T-helper 1 cell (primary cell): ENCODE measurements around the gene QSER1.
"Not testable (repeated sequence)": the region's sequence is repeated elsewhere in the genome, so short reads cannot be mapped to it uniquely, and the experiment has no call there.

ENCODE experiments used
- DNase-seq, 5 donors: peaks; one replicate each; pipeline ENCODE4 v3.0.0-alpha.2; 2012 to 2020
- total RNA-seq, 4 donors: gene quantifications; one replicate each; lab custom pipeline; 2026; lab: John Stamatoyannopoulos, UW

Gene QSER1
- 25.4 to 30.3 (median 25.9) reads per million in 4 donors for total RNA-seq

DNA sequence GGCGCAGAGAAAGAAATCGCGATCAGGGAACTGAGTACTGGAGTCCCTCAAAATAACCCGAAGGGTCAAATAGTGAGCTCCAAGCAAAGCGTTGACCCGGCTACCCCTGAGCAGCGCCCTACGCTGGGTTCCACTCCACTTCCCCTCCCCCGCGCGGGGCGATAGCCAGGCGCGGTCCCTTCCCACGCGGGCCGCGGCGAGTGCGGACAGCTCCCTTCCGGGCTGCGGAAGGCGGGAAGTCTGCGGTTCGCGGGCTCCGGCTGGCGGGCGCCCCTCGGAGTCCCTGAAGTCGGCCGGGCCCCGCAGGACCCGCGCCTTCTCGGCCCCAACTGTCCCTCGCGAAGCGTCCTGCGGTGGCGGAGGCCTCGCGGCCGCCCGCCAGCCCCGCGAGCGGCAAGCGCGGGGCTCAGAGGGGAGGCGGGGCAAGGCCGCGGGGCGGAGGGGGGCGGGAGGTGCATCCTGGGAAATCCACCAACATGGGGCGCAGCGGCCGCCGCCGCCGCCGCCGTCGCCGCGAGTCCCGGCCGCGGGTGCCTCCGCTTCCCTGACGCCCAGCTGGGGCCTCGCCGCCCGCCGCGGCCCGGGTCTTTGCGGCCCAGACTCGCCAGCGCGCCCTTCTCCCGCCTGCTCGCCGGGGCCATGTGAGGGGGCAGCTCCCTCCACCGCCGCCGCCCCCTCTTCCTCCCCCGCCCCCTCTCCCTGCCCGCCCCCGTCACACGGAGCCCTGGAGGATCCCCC, at the start of gene QSER1:
QSER1 (plus strand) TSS at position 457 of the 738 bp plus-strand sequence. CDS start 315 bp downstream, outside the sequence.
- peak; percentile 40 to 68 (median 60) for DNase-seq

DNA sequence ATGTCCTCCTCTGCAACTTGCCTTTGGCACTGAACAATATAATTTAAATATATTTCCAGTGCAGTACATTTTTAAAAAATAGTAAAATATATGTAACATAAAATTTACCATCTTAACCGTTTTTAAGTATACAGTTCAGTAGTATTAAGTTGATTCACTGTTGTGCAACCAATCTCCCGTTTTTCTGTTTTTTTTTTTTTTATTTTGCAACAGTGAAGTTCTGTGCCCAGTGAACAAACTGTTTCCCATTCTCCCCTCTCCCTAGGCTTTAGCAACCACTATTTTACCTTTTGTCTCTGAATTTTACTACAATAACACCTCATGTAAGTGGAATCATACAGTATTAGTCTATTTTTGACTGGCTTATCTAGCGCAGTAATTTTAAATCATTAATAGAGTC, 49.1 kb upstream of the QSER1 start:
- DNase-seq = no peak

DNA sequence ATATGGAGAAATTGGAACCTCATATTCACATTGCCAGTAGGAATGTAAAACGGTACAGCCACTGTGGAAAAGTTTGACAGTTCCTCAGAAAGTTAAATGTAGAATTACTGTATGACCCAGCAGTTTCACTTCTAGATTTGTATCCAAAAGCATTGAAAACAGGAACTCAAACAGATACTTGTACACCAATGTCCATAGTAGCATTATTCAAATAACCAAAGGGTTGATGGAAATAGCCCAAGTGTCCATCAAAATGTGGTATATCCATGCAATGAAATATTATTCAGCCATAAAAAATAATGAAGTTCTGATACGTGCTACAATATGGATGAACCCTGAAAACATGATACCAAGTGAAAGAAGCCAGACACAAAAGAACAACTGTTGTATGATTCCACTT, 45.1 kb upstream of the QSER1 start:
- DNase-seq = no peak

DNA sequence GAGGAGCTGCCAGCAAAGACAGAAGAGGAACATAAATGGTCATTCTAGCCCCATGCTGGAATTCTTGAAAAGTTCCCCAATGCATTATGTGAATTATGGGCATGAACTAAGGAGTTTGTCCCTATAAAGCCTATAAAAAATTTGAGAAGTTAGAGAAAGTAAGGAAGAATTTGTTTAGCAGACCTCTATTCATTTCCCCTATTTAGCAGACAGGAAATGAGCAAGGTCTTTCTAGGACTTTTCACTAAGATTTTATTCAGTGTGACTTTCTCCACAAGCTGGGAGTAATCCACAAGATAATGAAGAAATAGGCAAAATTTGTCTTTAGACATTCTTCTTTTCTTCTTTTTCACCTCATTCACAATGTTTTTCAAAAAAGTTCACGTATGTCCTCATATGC, 42.9 kb upstream of the QSER1 start:
- no peak for DNase-seq

DNA sequence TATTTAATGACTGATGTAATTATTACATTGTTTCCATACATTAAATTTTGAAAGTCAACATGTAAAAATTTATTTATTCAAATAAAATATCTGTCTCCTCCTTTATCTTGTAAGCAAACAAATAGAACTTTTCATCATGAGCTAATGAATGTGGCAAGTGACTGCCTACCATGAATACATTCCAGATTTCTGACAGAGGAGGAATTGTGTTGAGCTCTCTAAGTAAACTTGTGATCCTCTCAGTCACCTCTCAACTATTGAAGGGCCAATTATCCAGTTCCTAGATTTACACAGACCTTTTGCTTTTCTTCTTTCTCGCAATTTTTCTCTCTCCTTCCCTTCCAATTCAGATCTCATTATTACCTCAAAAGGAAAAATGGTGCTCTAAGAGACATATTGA, 41.4 kb upstream of the QSER1 start:
- DNase-seq = no peak

DNA sequence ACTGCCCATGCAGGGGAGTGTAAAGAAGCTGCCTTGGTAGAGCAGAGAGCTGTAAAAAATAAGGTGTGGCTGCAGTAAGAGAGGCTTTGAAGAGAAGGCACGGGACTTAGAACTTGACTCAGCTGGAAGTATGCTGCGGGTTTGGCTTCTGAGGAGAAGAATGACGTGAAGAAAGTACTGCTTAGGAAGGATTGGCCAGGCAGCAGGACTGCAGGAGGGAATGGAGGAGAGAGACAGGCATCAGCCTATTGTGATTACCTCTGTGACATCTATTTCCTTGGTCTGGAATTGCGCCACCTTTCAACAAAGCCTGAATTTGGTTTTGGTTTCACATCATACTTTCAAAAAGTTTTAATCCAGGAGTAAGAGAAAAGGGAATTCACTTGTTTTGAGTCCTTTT, 40.4 kb upstream of the QSER1 start:
- no peak for DNase-seq

DNA sequence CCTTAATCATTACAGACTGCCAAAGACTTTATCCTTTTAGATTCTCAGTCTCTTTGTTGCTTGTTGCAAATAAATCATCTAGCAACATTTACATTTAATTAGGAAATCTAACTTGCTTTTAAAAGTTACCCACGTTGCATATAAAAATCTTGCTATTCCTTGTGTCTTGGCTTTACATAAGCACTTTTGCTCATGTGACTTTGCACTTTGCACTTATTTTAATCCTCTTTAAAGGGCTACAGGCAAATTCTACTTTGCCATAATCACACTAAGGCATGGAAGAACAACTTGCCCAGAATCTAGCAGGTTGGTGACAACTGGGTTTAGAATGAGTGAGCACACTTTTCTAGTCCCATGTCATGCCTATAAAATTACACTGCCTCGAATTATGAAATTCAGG, 37.0 kb upstream of the QSER1 start:
- no peak for DNase-seq

DNA sequence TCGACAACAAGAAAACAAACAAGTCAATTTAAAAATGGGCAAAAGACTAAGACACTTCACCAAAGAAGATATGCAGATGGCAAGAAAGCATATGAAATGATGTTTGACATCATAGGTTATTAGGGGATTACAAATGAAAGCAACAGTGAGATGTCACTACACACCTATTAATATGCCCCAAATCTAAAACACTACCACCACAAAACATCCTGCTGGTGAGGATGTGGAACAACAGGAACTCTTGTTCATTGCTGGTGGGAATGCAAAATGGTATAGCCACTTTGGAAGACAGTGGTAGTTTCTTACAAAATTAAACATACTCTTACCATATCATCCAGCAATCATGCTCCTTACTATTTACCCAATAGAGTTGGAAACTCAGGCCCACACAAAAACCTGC, 33.9 kb upstream of the QSER1 start:
- DNase-seq = no peak

DNA sequence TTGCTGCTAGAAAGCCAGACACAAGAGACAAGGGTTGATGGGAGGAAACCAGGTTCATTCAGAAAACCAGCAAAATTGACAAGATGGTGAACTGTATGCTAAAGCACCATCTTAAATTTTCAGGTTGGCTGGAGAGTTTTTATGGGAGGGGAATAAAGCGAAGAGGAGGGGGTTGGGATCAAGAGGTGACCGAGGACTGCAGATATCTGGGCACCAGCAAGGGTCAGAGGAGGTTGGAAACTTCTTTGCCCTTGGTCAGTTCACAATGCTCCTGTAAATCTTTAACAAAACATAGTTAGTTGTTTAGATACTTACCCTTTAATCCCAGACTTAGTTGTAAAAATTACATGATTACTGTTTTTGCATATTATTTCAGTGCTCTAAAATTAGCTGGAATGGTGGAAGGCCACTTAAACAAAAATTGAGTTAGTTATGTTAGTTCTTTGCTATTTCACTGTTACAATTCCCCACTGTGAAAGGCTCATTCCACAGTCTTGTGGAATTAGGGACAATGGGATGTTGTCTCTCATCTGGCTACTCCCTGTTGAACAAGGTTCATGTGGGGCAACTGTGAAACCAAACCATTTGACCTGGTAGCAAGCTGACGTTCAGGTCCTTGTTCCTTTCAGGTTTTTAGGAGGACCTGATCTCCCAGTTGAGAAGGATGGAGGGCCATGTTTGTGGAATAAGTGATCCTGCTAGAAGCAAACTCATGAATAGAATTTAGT, 30.6 kb upstream of the QSER1 start:
- no peak for DNase-seq

DNA sequence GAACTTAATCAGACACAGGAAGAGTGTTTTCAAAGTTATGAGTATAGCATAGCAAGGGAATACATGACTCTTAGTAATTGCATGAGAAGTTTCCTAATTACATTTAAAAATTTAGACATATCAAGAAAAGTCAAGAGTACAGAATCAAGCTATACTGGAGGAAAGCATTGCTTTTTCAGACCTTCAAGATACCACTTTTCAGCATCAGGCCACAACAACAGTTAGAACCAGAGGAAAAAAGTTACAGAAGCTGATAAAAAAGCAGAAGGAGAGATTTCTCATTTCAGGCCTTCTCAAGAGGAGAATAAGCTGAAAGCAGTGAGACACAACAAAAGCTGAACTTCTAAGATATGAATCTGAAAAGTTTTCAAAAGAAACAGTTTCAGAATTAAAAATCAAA, 28.1 kb upstream of the QSER1 start:
- DNase-seq = no peak

DNA sequence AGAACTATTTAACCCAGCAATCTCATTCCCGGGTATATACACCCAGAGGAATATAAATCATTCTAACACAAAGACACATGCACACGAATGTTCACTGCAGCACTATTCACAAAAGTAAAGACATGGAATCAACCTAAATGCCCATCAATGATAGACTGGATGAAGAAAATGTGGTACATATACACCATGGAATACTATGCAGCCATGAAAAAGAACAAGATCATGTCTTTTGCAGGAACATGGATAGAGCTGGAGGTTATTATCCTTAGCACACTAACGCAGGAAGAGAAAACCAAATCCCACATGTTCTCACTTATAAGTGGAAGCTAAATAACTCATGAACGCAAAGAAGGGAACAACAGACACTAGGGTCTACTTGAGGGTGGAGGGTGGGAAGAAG, 23.9 kb upstream of the QSER1 start:
- not testable (repeated sequence) for DNase-seq

DNA sequence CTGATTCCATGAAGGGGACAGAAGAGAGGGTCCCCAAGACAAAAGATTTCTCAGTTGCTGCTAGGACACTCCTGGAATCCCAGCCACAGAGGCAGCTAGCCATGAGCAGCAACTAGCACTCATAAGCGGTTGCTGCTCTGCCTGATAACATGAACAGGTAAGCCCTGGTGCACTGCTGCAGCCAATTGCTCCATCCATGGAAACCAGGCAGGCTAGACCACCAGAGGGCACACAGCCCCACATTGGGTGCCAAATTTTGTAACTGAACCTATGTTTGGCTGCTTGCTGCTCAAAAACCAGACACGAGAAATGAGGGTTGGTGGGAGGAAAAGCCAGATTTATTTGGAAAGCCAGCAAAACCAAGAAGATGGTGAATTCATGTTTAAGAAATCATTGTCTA, 21.9 kb upstream of the QSER1 start:
- no peak for DNase-seq

DNA sequence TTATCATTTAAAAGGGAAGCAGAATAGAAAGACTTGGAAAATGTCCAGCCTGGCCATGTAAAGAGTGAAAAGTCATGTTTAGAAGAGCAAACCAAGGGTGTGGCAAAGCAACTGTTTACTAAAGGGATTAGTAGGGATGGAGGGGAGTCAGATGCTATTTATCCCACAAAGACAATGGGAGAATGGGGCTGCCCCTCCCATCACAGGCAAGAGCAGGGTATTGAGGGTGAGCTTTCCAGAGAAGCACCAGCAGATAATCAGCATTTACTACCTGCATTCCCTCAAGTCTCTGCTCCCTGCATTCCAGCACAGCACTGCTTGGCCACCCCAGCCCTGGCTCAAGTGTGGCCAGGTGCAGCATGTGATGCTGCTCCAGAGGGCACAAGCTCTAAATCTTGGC, 18.5 kb upstream of the QSER1 start:
- no peak for DNase-seq

DNA sequence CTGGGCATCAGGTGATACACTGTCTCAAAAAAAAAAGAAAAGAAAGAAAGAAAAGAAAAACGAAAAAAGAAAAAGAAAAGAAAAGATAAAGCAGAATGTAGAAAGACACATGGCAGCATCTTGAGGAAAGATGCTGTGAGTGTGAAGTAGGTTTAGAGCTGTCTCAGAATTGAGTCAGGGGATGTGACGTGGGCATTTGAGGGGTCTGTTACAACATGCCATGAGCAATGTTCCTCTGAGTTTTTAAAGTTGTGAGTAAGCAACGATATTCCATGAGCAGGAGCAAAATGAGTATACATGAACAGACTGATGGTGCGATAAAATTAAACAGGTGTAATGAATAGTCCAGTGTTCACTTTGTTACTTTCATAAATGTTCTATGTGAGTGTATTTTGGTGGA, 11.3 kb upstream of the QSER1 start:
- DNase-seq = no peak

DNA sequence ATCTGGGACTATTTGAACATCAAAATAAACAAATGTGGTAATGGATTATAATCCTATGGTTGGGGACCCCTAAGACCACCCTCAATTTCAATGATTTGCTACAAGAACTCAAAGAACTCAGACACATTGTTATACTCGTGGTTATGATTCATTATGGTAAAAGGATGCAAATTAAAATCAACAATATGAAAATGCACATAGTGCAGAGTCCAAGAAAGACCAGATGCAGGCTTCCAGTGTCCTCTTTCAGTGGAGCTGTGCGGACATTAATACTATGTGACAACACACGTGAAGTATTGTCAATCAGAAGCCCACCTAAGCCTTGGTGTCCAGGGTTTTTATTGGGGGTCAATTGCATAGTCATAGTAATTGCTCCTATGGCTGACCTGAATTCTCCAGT, 9.2 kb upstream of the QSER1 start:
- no peak for DNase-seq

DNA sequence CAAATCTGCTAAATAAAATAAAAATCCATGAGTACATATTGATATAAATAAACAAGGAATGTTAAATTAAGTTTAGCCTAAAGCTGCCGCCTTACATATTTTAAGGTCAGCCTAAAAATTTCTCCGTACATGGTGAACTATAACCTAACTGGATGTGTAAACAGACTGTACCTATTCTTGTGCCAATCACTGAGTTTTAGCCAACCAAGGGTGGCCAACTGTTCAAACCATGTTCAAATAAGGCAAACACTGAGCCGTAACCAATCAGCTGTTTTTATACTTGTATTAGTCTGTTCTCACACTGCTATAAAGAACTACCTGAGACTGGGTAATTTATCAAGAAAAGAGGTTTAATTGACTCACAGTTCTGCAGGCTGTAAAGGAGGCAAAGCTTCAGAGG, 8.6 kb upstream of the QSER1 start:
- no peak for DNase-seq

DNA sequence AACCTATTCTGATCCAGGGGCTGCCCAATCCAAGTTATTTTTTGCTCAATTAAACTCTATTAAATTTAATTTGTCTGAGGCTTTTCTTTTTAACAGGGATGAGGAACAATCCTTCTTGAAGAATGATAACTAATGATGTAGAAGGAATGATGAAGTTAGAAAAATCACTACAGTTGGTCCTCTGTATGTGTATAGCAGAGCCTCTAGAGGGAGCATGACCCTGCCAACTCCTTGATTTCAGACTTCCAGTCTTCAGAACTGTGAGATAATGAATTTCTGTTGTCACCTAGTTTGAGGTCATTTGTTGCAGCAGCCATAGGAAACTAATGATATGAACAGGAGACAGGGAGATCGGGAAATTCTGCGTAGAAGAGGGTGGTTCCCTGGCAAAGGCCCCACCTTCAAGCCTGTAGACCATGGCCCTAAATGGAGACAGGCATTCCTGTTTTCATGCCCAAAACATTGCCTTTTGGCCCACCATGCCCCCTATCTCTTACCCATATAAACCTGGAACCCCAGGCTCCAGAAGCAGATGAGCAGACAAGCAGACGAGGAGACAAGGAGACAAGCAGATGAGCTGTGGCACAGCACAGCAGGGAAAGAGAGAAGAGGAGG, 7.7 kb upstream of the QSER1 start:
- DNase-seq = no peak

DNA sequence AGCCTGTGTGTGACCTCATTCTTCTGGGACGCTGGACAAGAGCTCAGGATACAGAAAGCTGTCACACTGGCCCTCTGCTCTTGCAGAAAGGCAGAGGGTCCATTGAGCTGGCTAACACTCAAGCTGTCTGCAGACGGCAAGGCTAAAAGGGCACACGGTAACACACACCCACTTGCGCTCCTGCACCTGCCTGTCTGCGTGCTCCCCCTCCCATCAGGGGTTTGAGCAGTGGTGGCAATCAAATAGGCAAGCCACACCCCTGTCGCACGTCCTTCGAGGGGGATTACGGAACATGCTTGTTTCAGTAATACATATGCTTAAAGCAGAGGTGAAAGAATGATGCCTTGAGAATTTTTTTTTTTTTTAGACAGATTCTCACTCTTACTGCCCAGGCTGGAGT, 7.1 kb upstream of the QSER1 start:
- no peak for DNase-seq

DNA sequence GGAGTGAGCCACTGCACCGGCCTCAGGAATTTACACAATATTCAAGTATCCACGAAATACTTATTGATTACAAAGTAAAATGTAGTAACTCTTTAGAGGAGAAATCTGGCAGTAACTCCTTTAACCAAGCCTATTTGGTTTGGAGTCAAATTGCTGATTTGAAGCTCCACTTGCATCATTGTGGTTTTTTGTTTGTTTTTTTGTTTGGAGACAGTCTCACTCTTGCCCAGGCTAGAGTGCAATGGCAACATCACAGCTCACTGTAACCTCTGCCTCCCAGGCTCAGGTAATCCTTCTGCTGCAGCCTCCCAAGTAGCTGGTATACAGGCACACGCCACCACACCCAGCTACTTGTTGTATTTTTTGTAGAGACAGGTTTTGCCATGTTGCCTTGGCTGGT, 6.4 kb upstream of the QSER1 start:
- DNase-seq = no peak

DNA sequence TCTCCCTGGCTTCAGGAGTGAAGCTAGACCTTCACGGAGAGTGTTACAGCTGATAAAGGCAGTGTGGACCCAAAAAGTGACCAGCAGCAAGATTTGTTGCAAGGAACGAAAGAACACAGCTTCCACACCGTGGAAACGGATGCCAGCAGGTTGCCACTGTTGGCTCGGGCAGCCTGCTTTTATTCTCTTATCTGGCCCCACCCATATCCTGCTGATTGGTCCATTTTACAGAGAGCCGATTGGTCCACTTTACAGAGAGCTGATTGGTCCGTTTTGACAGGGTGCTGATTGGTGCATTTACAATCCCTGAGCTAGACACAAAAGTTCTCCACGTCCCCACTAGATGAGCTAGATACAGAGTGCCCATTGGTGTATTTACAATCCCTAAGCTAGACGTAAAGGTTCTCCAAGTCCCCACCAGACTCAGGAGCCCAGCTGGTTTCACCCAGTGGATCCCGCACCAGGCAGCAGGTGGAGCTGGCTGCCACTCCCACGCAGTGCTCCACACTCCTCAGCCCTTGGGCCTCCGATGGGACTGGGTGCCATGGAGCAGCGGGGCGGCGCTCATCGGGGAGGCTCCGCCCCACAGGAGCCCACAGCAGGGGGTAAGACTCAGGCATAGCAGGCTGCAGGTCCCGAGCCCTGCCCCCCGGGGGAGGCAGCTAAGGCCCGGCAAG, 4.8 kb upstream of the QSER1 start:
- not testable (repeated sequence) for DNase-seq

DNA sequence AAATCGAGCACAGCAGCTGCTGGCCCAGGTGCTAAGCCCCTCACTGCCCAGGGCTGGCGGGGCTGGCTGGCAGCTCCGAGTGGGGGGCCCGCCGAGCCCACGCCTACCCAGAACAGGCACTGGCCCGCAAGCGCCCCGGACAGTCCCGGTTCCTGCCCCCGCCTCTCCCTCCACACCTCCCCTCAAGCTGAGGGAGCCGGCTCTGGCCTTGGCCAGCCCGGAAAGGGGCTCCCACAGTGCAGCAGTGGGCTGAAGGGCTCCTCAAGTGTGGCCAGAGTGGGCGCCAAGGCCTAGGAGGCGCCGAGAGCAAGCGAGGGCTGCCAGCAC, 4.3 kb upstream of the QSER1 start:
- DNase-seq = not testable (repeated sequence)

DNA sequence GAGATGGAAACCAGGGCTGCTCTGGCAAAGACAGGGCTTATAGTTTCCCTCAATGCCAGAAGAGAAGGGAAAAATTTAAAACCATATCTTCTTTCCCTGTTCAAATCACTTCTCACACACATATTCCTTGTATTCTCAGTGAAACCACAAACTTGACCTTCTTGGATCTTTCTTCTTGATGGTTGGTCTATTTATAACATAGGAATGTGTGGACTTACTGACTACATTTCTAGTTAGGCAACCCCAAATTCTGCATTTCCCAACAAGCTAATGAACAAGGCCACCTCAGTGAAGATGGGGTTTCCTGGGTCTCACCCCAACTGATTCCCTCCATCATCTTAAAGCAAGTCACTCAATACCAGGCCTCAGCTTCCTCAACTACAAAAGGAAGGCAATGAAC, 3.8 kb upstream of the QSER1 start:
- DNase-seq = no peak

DNA sequence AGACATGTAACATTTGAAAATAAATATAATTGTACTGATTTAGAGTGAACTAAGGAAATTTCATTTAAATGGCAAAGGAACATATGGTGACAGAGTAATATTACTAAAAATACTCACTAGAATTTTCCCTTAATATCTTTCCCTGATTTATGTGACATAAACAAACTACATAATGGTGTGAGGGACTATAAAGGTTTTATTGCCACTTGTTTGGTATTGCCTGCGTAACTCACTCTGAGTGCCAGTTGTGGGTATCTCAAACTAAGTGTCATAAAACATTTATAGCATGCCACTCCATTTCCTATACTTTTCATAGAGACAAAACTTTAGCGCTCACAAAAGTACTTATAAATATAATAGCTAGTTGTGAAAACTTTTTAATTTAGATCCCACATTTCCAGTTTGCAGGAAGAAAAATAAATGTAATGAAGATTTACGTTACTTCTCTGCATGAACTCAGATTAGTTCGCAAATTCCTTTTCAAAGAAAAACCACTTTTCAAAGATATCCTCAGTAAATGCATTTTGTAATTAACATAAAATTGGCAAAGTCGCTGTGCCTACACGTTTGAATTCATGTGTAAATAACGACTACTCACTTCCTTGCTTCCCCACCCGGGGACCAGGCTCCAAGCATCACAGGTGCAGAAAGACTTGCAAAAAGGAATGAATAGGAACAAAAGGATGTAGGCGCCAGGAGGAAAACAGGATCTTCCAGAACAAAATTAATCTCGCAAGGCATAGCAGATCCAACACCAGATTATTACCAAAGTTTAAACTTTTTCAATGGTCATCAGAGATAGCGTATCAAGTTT, 1.6 kb upstream of the QSER1 start:
- DNase-seq = no peak
